H9 (cell line): ENCODE measurements around the gene TRERF1. TPM values are rescaled to one million over a fixed set of nuclear protein-coding genes. Genes with fewer than 3 reads are reported as not detected.
A peak's percentile ranks its signal among the peaks of the same experiment; 100 is the strongest.

Experiments
- DNase-seq: peaks from one replicate; pipeline ENCODE4 v3.0.0-alpha.2; 2017
- H2AFZ ChIP-seq: one replicate; pipeline ENCODE4 v1.6.1; 2013; ENCODE audit warnings: mild to moderate bottlenecking, low read length, control low read depth, moderate library complexity
- H2AK5ac ChIP-seq: 2 replicates; pipeline ENCODE4 v1.6.1; 2013; ENCODE audit warnings: low read length, control low read depth, mixed read lengths; ENCODE audit not compliant: insufficient read length
- H2BK120ac ChIP-seq: one replicate; pipeline ENCODE4 v1.6.1; 2013; ENCODE audit warnings: low read depth, mild to moderate bottlenecking, low read length, control low read depth, inconsistent platforms; ENCODE audit not compliant: poor library complexity, severe bottlenecking
- H2BK12ac ChIP-seq: 2 replicates; pipeline ENCODE4 v1.6.1; 2013; ENCODE audit warnings: low read length, control low read depth, mixed read lengths, low read depth; ENCODE audit not compliant: insufficient read length
- H2BK15ac ChIP-seq: 2 replicates; pipeline ENCODE4 v1.6.1; 2013; ENCODE audit warnings: low read depth, low read length, control low read depth
- H2BK20ac ChIP-seq: one replicate; pipeline ENCODE4 v1.6.1; 2013; ENCODE audit warnings: low read depth, mild to moderate bottlenecking, low read length, control low read depth, inconsistent platforms; ENCODE audit not compliant: poor library complexity, severe bottlenecking
- H2BK5ac ChIP-seq: 2 replicates; pipeline ENCODE4 v1.6.1; 2013; ENCODE audit warnings: low read length, control low read depth, mixed read lengths; ENCODE audit not compliant: insufficient read length
- H3K14ac ChIP-seq: 2 replicates; pipeline ENCODE4 v1.6.1; 2013; ENCODE audit warnings: low read length, control low read depth; ENCODE audit not compliant: insufficient read depth
- H3K18ac ChIP-seq: 2 replicates; pipeline ENCODE4 v1.6.1; 2013; ENCODE audit warnings: low read depth, mild to moderate bottlenecking, mixed read lengths, low read length, control low read depth; ENCODE audit not compliant: insufficient read length
- H3K23ac ChIP-seq: 2 replicates; pipeline ENCODE4 v1.6.1; 2013; ENCODE audit warnings: low read length, control low read depth, mixed read lengths, low read depth; ENCODE audit not compliant: insufficient read length
- H3K23me2 ChIP-seq: 2 replicates; pipeline ENCODE4 v1.6.1; 2013; ENCODE audit warnings: low read depth, mild to moderate bottlenecking, mixed read lengths, low read length, control low read depth; ENCODE audit not compliant: insufficient read length, poor library complexity, severe bottlenecking
- H3K27ac ChIP-seq: 2 replicates; pipeline ENCODE4 v1.5.1; 2013; ENCODE audit warnings: low read length, control low read depth, mixed read lengths, low read depth; ENCODE audit not compliant: insufficient read length
- H3K27me3 ChIP-seq: 2 replicates; pipeline ENCODE4 v1.6.1; 2013; ENCODE audit warnings: low read length, control low read depth, inconsistent platforms; ENCODE audit not compliant: insufficient read depth
- H3K4ac ChIP-seq: 2 replicates; pipeline ENCODE4 v1.6.1; 2013; ENCODE audit warnings: low read depth, mild to moderate bottlenecking, control low read depth, inconsistent platforms, low read length, moderate library complexity
- H3K4me1 ChIP-seq: 2 replicates; pipeline ENCODE4 v1.6.1; 2013; ENCODE audit warnings: low read length, control low read depth, inconsistent platforms; ENCODE audit not compliant: insufficient read depth
- H3K4me2 ChIP-seq: 2 replicates; pipeline ENCODE4 v1.6.1; 2013; ENCODE audit warnings: low read length, control low read depth, mixed read lengths; ENCODE audit not compliant: insufficient read length, insufficient read depth
- H3K56ac ChIP-seq: 2 replicates; pipeline ENCODE4 v1.6.1; 2013; ENCODE audit warnings: low read depth, mild to moderate bottlenecking, mixed read lengths, low read length, control low read depth; ENCODE audit not compliant: insufficient read length
- H3K79me1 ChIP-seq: 2 replicates; pipeline ENCODE4 v1.6.1; 2013; ENCODE audit warnings: low read depth, mild to moderate bottlenecking, moderate library complexity, low read length, control low read depth, inconsistent platforms; ENCODE audit not compliant: insufficient read depth, poor library complexity, severe bottlenecking
- H3K79me2 ChIP-seq: 2 replicates; pipeline ENCODE4 v1.6.1; 2013; ENCODE audit warnings: low read length, control low read depth, inconsistent platforms; ENCODE audit not compliant: insufficient read depth
- H3K9ac ChIP-seq: 2 replicates; pipeline ENCODE4 v1.6.1; 2013; ENCODE audit warnings: low read length, control low read depth, mixed read lengths; ENCODE audit not compliant: insufficient read length; ENCODE audit errors: extremely low read depth
- H3K9me3 ChIP-seq: one replicate; pipeline ENCODE4 v1.6.1; 2013; ENCODE audit warnings: low read depth, low read length, inconsistent platforms; ENCODE audit not compliant: control insufficient read depth
- H3T11ph ChIP-seq: one replicate; pipeline ENCODE4 v1.6.1; 2013; ENCODE audit warnings: mild to moderate bottlenecking, low read length, control low read depth, inconsistent platforms
- H4K20me1 ChIP-seq: one replicate; pipeline ENCODE4 v1.6.1; 2013; ENCODE audit not compliant: control insufficient read depth, insufficient read length, insufficient read depth
- H4K5ac ChIP-seq: 2 replicates; pipeline ENCODE4 v1.6.1; 2013; ENCODE audit warnings: low read depth, mild to moderate bottlenecking, mixed read lengths, low read length, control low read depth; ENCODE audit not compliant: insufficient read length
- H4K8ac ChIP-seq: replicated peaks from 2 replicates; pipeline ENCODE4 v1.6.1; 2013; ENCODE audit warnings: low read length, control low read depth, mixed read lengths, low read depth; ENCODE audit not compliant: insufficient read length
- H4K91ac ChIP-seq: 2 replicates; pipeline ENCODE4 v1.6.1; 2013; ENCODE audit warnings: low read depth, mild to moderate bottlenecking, moderate library complexity, mixed read lengths, low read length, control low read depth; ENCODE audit not compliant: insufficient read length
- H3K27ac Mint-ChIP-seq, 3 experiments: 2 replicates in 2 of 3; 3 replicates in 1 of 3; pipeline ENCODE4 v1.8.0; 2020 to 2021; ENCODE audit warnings: mixed read lengths in 3 of 3, mild to moderate bottlenecking in 1 of 3, moderate library complexity in 1 of 3
- H3K27me3 Mint-ChIP-seq: 2 replicates; pipeline ENCODE4 v1.8.0; 2021; ENCODE audit warnings: low read depth, mild to moderate bottlenecking, moderate library complexity, mixed read lengths
- H3K36me3 Mint-ChIP-seq, 3 experiments: 2 replicates in 2 of 3; 3 replicates in 1 of 3; pipeline ENCODE4 v1.8.0; 2020 to 2021; ENCODE audit warnings: low read depth in 3 of 3, mixed read lengths in 3 of 3; ENCODE audit not compliant: insufficient read depth in 1 of 3
- H3K4me1 Mint-ChIP-seq, 2 experiments: 2 replicates each; pipeline ENCODE4 v1.8.0; 2020; ENCODE audit warnings: mixed read lengths in 2 of 2
- H3K4me3 Mint-ChIP-seq, 2 experiments: 2 replicates in 1 of 2; 3 replicates in 1 of 2; pipeline ENCODE4 v1.8.0; 2020 to 2021; ENCODE audit warnings: mild to moderate bottlenecking in 2 of 2, mixed read lengths in 2 of 2, moderate library complexity in 1 of 2
- H3K9me3 Mint-ChIP-seq, 2 experiments: 2 replicates in 1 of 2; 3 replicates in 1 of 2; pipeline ENCODE4 v1.8.0; 2020; ENCODE audit warnings: mild to moderate bottlenecking in 2 of 2, mixed read lengths in 2 of 2, moderate library complexity in 1 of 2
- WGBS: extraction: QIAGEN DNeasy Blood & Tissue Kit; methylation state at CpG from one replicate; pipeline ENCODE4 v1.1.7; 2013; ENCODE audit warnings: missing lambda C conversion rate, low lambda C conversion rate, mixed read lengths; ENCODE audit not compliant: insufficient read length; ENCODE audit errors: extremely low coverage; 5-methylcytosine and 5-hydroxymethylcytosine counted together
- total RNA-seq: library from RNA; stranded (reverse); gene quantifications from 2 replicates; pipeline ENCODE4 v1.2.1, GENCODE V29; 2021
- TF ChIP-seq, protein P1 (sequence below): fragments of 200-600 bp; sonication (generic); conservative IDR thresholded peaks from 3 replicates; pipeline ENCODE4 v1.8.0; 2021; ENCODE audit warnings: antibody characterized with exemption, mild to moderate bottlenecking

The TRERF1 gene
- total RNA-seq, 1 experiment from 2014 or later = 19.7 TPM

DNA sequence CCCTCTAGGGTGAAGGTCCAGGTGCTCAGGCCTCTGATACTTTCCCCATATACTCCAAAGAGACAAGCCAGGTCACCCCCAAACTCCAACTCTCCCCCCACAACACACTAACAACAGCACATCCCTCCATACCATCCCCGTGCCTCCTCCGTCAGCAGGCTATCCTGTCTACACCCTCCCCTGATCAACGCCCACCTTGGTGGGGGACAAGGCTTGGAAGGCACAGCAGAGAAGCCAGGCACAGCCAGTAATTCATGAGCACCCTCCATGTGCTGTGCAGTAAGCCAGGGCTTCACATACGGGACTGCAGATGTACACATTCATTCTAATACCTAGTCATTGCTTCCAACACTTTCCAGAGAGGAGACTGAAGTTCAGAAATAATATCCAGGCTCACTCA, 57.6 kb downstream of the TRERF1 start:
- no peaks in the 10 kb centered on the region for H3K9me3 Mint-ChIP-seq

More for the DNA sequence above, 57.6 kb downstream of the TRERF1 start:
- Histone ChIP-seq H2AFZ (no peak overlapping the region), H3K79me1 (peaks cover 10% of the 10 kb centered on the region), H3K56ac (no peak overlapping the region), H3K23me2 (no peaks in the 10 kb centered on the region), H4K5ac (no peak overlapping the region), H3K14ac (no peak overlapping the region), H4K8ac (no peak overlapping the region), H2BK12ac (no peak overlapping the region), H4K91ac (no peak overlapping the region), H3K4me2 (no peak overlapping the region), H2BK5ac (no peak overlapping the region), H2BK15ac (no peak overlapping the region), H3K79me2 (peaks cover 14% of the 10 kb centered on the region; the same call in 1 of the 2 replicates), H3K4me1 (no peaks in the 10 kb centered on the region; the same call in 1 of the 2 replicates), H3K9ac (no peak overlapping the region), H3K23ac (no peak overlapping the region), H3T11ph (no peak overlapping the region), H3K27ac (no peak overlapping the region), H3K4ac (no peak overlapping the region), H3K9me3 (no peaks in the 10 kb centered on the region), H2BK120ac (no peak overlapping the region), H3K27me3 (no peaks in the 10 kb centered on the region), H2BK20ac (no peak overlapping the region), H4K20me1 (peaks cover 2% of the 10 kb centered on the region), H2AK5ac (no peak overlapping the region), H3K18ac (no peak overlapping the region)
- no peak for DNase-seq
- TF ChIP-seq, protein P1, sequence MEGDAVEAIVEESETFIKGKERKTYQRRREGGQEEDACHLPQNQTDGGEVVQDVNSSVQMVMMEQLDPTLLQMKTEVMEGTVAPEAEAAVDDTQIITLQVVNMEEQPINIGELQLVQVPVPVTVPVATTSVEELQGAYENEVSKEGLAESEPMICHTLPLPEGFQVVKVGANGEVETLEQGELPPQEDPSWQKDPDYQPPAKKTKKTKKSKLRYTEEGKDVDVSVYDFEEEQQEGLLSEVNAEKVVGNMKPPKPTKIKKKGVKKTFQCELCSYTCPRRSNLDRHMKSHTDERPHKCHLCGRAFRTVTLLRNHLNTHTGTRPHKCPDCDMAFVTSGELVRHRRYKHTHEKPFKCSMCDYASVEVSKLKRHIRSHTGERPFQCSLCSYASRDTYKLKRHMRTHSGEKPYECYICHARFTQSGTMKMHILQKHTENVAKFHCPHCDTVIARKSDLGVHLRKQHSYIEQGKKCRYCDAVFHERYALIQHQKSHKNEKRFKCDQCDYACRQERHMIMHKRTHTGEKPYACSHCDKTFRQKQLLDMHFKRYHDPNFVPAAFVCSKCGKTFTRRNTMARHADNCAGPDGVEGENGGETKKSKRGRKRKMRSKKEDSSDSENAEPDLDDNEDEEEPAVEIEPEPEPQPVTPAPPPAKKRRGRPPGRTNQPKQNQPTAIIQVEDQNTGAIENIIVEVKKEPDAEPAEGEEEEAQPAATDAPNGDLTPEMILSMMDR = no peak
- H3K4me3 Mint-ChIP-seq = peak overlapping the region in 1 of 2 experiments; percentile 38; a peak in 1 of 5 replicates
- peaks cover 0 to 5% (median 2%) of the 10 kb centered on the region in 3 experiments; a peak in 2 of 7 replicates for H3K36me3 Mint-ChIP-seq
- WGBS = no CpG with 5 or more reads among the region's 4 CpGs
- no peaks in the 10 kb centered on the region for H3K27me3 Mint-ChIP-seq
- H3K4me1 Mint-ChIP-seq = peaks cover 54 to 63% of the 10 kb centered on the region in 2 experiments
- H3K27ac Mint-ChIP-seq = peak overlapping the region in 2 of 3 experiments; percentile 63 to 69; a peak in 2 of 7 replicates
